ENCODE results near the gene INCA1. TPM values are rescaled to one million over a fixed set of nuclear protein-coding genes. Genes with fewer than 3 reads are reported as not detected.

Gene INCA1
- total and polyA plus RNA-seq, 2 of the 13 experiments (the other 11 are each of a cell fraction or from before 2014, with no cell fraction given): 0.93 to 2.6 TPM

DNA sequence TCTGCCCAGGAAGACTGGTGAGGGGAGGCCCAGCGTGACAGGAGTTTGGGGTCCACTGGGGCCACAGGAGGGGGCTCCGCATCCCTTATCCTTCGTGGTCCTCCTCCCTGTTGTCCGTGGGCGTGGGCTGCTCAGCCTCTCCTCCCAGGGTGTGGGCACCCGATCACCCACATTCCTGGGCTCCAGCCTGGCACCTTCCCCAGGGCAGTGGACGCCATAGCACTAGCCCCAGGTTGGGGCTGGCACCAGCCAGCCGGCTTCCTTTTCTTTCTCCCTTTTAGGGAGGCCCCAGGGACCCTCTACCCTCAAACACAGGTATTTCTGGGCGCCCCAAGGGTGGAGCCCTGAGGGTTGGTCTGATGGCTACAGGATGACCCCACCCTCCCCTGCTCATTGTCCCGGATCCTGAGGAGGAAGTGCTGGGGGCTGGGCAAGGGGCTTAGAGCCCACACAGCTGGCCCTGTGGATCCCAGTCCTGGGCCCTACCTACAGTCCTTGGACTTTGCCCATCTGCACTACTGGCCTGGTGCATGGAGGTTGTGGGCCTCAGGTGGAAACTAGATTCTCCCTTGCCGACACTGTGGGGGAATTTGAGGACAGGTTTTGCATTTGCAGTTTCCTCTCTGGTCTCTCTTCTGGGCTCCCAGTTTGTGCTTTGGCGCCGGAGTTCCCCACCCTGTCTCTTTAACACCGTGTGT, 1.6 kb upstream of the INCA1 start (continued):
- TF ChIP-seq ZNF773 (CRISPR knock-in tag; IDR thresholded peaks at IDR 0.05; ENCODE audit: borderline replicate concordance): no peak
- peak; percentile 35; the same call in 1 of the 2 replicates for TF ChIP-seq MAZ (IDR thresholded peaks at IDR 0.05; ENCODE audit: borderline replicate concordance, low read depth, low read length)
- TF ChIP-seq MAZ (CRISPR knock-in tag; IDR thresholded peaks at IDR 0.05; ENCODE audit: low read depth): no peak; the same call in 1 of the 2 replicates
- no peak for TF ChIP-seq ZFP36L2 (CRISPR knock-in tag; IDR thresholded peaks at IDR 0.05)
- TF ChIP-seq, protein P1, sequence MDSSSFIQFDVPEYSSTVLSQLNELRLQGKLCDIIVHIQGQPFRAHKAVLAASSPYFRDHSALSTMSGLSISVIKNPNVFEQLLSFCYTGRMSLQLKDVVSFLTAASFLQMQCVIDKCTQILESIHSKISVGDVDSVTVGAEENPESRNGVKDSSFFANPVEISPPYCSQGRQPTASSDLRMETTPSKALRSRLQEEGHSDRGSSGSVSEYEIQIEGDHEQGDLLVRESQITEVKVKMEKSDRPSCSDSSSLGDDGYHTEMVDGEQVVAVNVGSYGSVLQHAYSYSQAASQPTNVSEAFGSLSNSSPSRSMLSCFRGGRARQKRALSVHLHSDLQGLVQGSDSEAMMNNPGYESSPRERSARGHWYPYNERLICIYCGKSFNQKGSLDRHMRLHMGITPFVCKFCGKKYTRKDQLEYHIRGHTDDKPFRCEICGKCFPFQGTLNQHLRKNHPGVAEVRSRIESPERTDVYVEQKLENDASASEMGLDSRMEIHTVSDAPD (CRISPR knock-in tag; IDR thresholded peaks at IDR 0.05): peak; percentile 66; the same call in 1 of the 2 replicates
- peak; percentile 97 for TF ChIP-seq ZBTB7A (CRISPR knock-in tag; IDR thresholded peaks at IDR 0.05)
- peak; percentile 67; the same call in 1 of the 2 replicates for TF ChIP-seq ZNF549 (CRISPR knock-in tag; IDR thresholded peaks at IDR 0.05)
- 0 out of 2 replicates have a peak, but pooled peaks have one; percentile 57 for TF ChIP-seq ZNF772 (CRISPR knock-in tag; IDR thresholded peaks at IDR 0.05)
- TF ChIP-seq, protein P2, sequence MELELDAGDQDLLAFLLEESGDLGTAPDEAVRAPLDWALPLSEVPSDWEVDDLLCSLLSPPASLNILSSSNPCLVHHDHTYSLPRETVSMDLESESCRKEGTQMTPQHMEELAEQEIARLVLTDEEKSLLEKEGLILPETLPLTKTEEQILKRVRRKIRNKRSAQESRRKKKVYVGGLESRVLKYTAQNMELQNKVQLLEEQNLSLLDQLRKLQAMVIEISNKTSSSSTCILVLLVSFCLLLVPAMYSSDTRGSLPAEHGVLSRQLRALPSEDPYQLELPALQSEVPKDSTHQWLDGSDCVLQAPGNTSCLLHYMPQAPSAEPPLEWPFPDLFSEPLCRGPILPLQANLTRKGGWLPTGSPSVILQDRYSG (CRISPR knock-in tag; IDR thresholded peaks at IDR 0.05): no peak
- TF ChIP-seq MIXL1 (CRISPR knock-in tag; IDR thresholded peaks at IDR 0.05): 0 out of 2 replicates have a peak, but pooled peaks have one; percentile 42
- no peak; the same call in 1 of the 2 replicates for TF ChIP-seq ZNF768 (CRISPR knock-in tag; IDR thresholded peaks at IDR 0.05)
- peak; percentile 40; the same call in 1 of the 2 replicates for TF ChIP-seq FOXO1 (CRISPR knock-in tag; IDR thresholded peaks at IDR 0.05)
- peak; percentile 92 for TF ChIP-seq ZBTB7B (CRISPR knock-in tag; IDR thresholded peaks at IDR 0.05)
- TF ChIP-seq, protein P3, sequence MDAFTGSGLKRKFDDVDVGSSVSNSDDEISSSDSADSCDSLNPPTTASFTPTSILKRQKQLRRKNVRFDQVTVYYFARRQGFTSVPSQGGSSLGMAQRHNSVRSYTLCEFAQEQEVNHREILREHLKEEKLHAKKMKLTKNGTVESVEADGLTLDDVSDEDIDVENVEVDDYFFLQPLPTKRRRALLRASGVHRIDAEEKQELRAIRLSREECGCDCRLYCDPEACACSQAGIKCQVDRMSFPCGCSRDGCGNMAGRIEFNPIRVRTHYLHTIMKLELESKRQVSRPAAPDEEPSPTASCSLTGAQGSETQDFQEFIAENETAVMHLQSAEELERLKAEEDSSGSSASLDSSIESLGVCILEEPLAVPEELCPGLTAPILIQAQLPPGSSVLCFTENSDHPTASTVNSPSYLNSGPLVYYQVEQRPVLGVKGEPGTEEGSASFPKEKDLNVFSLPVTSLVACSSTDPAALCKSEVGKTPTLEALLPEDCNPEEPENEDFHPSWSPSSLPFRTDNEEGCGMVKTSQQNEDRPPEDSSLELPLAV (CRISPR knock-in tag; conservative IDR thresholded peaks at IDR 0.05; ENCODE audit: low read depth): no peak
- TF ChIP-seq CREM (IDR thresholded peaks at IDR 0.05): peak; percentile 12; the same call in 1 of the 2 replicates
- TF ChIP-seq CREM (CRISPR knock-in tag; IDR thresholded peaks at IDR 0.05): no peak
- TF ChIP-seq, protein P4, sequence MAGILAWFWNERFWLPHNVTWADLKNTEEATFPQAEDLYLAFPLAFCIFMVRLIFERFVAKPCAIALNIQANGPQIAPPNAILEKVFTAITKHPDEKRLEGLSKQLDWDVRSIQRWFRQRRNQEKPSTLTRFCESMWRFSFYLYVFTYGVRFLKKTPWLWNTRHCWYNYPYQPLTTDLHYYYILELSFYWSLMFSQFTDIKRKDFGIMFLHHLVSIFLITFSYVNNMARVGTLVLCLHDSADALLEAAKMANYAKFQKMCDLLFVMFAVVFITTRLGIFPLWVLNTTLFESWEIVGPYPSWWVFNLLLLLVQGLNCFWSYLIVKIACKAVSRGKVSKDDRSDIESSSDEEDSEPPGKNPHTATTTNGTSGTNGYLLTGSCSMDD (CRISPR knock-in tag; IDR thresholded peaks at IDR 0.05): no peak
- TF ChIP-seq ZKSCAN8 (CRISPR knock-in tag; IDR thresholded peaks at IDR 0.05; ENCODE audit: borderline replicate concordance): 0 out of 2 replicates have a peak, but pooled peaks have one; percentile 15
- peak; percentile 33; the same call in 1 of the 2 replicates for TF ChIP-seq HIVEP1 (CRISPR knock-in tag; IDR thresholded peaks at IDR 0.05)
- peak; percentile 71 for TF ChIP-seq THAP11 (CRISPR knock-in tag; IDR thresholded peaks at IDR 0.05)
- TF ChIP-seq ZNF333 (CRISPR knock-in tag; IDR thresholded peaks at IDR 0.05; ENCODE audit: borderline replicate concordance): peak; percentile 52; the same call in 1 of the 2 replicates
- TF ChIP-seq, protein P5, sequence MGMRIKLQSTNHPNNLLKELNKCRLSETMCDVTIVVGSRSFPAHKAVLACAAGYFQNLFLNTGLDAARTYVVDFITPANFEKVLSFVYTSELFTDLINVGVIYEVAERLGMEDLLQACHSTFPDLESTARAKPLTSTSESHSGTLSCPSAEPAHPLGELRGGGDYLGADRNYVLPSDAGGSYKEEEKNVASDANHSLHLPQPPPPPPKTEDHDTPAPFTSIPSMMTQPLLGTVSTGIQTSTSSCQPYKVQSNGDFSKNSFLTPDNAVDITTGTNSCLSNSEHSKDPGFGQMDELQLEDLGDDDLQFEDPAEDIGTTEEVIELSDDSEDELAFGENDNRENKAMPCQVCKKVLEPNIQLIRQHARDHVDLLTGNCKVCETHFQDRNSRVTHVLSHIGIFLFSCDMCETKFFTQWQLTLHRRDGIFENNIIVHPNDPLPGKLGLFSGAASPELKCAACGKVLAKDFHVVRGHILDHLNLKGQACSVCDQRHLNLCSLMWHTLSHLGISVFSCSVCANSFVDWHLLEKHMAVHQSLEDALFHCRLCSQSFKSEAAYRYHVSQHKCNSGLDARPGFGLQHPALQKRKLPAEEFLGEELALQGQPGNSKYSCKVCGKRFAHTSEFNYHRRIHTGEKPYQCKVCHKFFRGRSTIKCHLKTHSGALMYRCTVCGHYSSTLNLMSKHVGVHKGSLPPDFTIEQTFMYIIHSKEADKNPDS (CRISPR knock-in tag; IDR thresholded peaks at IDR 0.05): no peak
- TF ChIP-seq ZFY (CRISPR knock-in tag; IDR thresholded peaks at IDR 0.05): peak; percentile 85
- TF ChIP-seq KDM2A (CRISPR knock-in tag; IDR thresholded peaks at IDR 0.05; ENCODE audit: borderline replicate concordance, low read depth): 0 out of 2 replicates have a peak, but pooled peaks have one; percentile 57

Data from HepG2 (cell line).